HUES48 (cell line): ENCODE data around the gene UNC5B.

ENCODE experiments used
- H3K27ac ChIP-seq: one replicate; pipeline ENCODE4 v1.7.0; 2013; ENCODE audit warnings: low read depth, low read length, inconsistent platforms
- H3K27me3 ChIP-seq: 2 replicates; pipeline ENCODE4 v1.6.1; 2013; ENCODE audit warnings: mild to moderate bottlenecking, low read length; ENCODE audit not compliant: control insufficient read depth, insufficient read depth
- H3K36me3 ChIP-seq: 2 replicates; pipeline ENCODE4 v1.6.1; 2013; ENCODE audit warnings: low read length; ENCODE audit not compliant: control insufficient read depth, insufficient read depth
- H3K4me1 ChIP-seq: 2 replicates; pipeline ENCODE4 v1.6.1; 2013; ENCODE audit warnings: mild to moderate bottlenecking, low read length; ENCODE audit not compliant: control insufficient read depth, insufficient read depth
- H3K4me3 ChIP-seq: 2 replicates; pipeline ENCODE4 v1.5.1; 2013; ENCODE audit warnings: mild to moderate bottlenecking, low read depth, low read length
- H3K9ac ChIP-seq: 2 replicates; pipeline ENCODE4 v1.6.1; 2013; ENCODE audit warnings: mild to moderate bottlenecking, low read depth, low read length, moderate library complexity
- H3K9me3 ChIP-seq: 2 replicates; pipeline ENCODE4 v1.6.1; 2013; ENCODE audit warnings: low read length; ENCODE audit not compliant: control insufficient read depth, insufficient read depth

Gene UNC5B

DNA sequence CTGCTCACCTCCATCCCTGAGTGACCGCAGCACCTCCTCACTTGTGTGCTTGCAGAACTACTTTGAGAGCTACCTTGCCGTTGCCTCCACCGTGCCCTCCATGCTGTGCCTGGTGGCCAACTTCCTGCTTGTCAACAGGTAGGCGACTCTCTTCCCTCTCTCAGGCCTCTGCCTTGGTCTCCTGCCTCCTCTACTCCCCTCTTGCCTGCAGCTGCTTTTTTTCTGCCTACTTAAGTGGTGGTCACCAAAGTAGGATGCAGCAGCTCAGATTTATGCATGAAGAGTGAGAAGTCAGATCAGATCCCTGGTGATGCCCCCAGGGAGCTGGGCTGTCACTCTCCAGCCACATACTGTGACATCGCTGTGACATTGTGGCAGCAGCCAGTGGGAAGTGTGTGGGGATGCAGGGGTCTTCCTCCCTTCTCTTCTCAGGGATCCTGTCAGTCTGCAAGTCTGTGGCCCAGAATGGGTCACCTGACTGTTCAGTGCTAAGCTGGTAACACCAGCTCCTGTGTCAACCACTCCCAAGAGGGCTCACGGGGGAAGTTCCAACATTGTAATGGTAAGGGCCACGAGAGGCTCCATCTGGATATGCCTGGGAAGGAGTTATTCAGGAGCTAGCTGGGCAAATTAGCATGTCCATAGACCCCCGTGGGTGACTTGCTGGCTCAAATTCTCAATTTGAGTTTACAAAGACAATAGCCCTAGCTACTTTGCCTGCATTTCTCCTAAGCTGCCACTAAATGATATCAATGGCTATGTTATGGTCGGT is 132.0 kb downstream of the UNC5B start:
- Histone ChIP-seq H3K27ac (peak overlapping the region; percentile 92), H3K9ac (peak overlapping the region; percentile 37; the same call in 1 of the 2 replicates), H3K36me3 (no peaks in the 10 kb centered on the region), H3K4me3 (peak overlapping the region; percentile 5; the same call in 1 of the 2 replicates), H3K9me3 (no peaks in the 10 kb centered on the region), H3K4me1 (peaks cover 33% of the 10 kb centered on the region), H3K27me3 (no peaks in the 10 kb centered on the region)

GRCh38 chr10:71344993-71345480 is 132.7 kb downstream of the UNC5B start:
- H3K4me3 ChIP-seq = peak overlapping the region; percentile 5; the same call in 1 of the 2 replicates
- H3K36me3 ChIP-seq = no peaks in the 10 kb centered on the region
- peaks cover 33% of the 10 kb centered on the region for H3K4me1 ChIP-seq
- H3K9ac ChIP-seq = peak overlapping the region; percentile 37; the same call in 1 of the 2 replicates
- peak overlapping the region; percentile 92 for H3K27ac ChIP-seq
- H3K27me3 ChIP-seq = no peaks in the 10 kb centered on the region
- H3K9me3 ChIP-seq = no peaks in the 10 kb centered on the region

GRCh38 chr10:71345694-71346093 is 133.3 kb downstream of the UNC5B start:
- Histone ChIP-seq H3K9me3 (no peaks in the 10 kb centered on the region), H3K27ac (peak overlapping the region; percentile 92), H3K9ac (no peak overlapping the region), H3K4me1 (peaks cover 33% of the 10 kb centered on the region), H3K4me3 (no peak overlapping the region), H3K27me3 (no peaks in the 10 kb centered on the region), H3K36me3 (no peaks in the 10 kb centered on the region)

DNA sequence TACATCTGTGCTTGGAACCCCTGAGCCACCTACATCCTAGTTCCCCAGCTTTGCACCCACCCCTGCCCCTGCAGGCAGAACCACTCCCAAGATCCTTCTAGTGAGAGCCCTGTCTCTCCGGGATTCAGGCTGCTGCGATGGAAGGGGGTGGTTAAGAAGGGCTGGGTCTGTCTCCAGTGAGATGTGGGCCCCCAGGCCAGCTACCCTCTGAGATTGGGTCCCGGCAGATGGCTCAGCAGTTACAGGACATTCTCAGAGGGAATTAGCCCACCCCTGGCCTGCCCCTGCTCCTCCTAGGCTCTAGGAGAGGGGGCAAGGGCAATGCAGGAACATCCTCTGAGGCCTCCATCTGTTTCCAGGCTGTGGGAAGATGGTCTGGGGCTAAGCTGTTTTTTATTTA is 134.4 kb downstream of the UNC5B start:
- no peaks in the 10 kb centered on the region for H3K27me3 ChIP-seq
- no peak overlapping the region for H3K4me3 ChIP-seq
- peaks cover 37% of the 10 kb centered on the region for H3K4me1 ChIP-seq
- H3K27ac ChIP-seq = no peak overlapping the region
- H3K9ac ChIP-seq = no peak overlapping the region
- H3K36me3 ChIP-seq = no peaks in the 10 kb centered on the region
- no peaks in the 10 kb centered on the region for H3K9me3 ChIP-seq

DNA sequence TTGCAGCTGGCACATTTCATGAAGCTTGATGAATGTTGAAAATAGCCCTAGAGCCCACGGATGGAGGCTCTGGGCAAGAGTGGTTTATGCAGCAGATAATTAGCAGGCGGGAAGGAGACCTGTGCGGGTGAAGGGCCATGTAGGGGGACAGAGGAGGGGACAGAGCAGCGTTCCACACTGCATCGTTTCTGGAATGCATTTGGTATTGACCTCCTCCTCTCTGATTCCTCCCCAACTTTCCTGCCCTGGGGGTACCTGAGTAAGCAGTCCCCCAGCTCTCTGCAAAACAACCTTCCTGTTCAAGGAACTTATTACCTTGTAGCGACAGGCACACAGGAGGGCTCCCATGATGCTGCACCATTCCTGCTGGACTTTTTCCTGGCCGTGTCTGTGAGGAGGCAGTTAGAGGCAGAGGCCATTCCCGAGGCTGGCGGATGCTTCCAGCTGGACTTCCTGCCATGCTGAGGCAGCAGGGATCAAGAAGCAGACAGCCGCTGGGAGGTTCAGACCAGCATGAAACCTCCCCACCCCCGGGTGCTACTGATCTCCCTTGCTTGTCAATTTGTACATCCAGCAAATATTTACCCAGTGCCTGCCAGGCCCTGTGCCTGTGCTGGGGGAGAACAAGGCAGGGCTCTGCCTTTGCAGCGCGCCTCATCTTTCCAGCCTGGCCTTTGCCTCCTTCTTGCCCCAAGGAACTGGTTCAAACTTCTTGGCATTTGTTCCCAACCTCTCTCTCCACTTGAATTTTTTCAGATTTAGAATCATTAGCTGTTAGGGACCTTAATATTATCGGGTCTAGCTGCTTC is 135.4 kb downstream of the UNC5B start:
- no peaks in the 10 kb centered on the region; the same call in none of the 2 replicates for H3K36me3 ChIP-seq
- no peaks in the 10 kb centered on the region for H3K9me3 ChIP-seq
- H3K4me1 ChIP-seq = peaks cover 31% of the 10 kb centered on the region
- no peak overlapping the region for H3K27ac ChIP-seq
- no peak overlapping the region for H3K4me3 ChIP-seq
- H3K27me3 ChIP-seq = no peaks in the 10 kb centered on the region
- no peak overlapping the region for H3K9ac ChIP-seq

DNA sequence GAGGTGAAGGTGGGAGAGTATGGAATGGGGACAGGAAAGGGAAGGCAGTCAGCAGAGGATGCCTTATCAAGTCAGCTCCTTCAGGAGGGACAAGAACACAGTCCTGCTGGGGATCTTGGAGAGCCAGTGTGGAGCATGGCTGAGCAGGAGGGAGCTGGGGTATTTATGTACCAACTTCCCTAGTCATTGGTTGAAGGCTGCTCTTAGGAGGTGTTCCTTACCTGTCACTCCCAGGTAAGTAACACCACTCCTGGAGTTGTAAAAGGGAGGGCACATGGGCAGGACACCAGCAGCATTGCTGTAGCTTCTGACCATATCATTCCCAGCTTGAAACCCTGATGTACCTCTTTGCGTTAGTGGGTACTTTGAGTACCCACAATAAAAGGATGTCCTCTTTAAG is 136.5 kb downstream of the UNC5B start:
- Histone ChIP-seq H3K4me3 (no peak overlapping the region), H3K4me1 (peaks cover 24% of the 10 kb centered on the region), H3K9me3 (no peaks in the 10 kb centered on the region), H3K36me3 (no peaks in the 10 kb centered on the region; the same call in none of the 2 replicates), H3K27me3 (no peaks in the 10 kb centered on the region), H3K9ac (no peak overlapping the region), H3K27ac (no peak overlapping the region)

DNA sequence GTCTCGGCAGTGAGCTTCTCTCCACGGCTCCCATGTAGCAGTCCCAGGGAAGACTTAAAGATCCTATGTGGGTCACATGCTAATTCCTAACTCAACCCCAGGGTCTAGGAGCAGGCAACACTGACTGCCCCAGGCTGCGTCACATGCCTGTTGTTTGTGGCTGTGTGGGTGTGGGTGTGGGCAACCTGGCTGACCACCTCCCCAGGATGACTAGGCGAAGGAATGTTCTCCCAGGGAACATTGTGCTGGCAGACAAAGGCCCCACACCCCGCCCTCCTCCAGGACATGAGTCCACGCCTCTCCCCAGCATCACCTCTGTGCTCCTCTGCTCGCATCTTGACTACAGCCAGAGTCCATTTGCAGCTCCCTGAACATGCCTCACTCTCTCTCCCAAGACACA is 137.0 kb downstream of the UNC5B start:
- no peak overlapping the region for H3K27ac ChIP-seq
- H3K9me3 ChIP-seq = no peaks in the 10 kb centered on the region
- no peak overlapping the region for H3K9ac ChIP-seq
- H3K4me3 ChIP-seq = no peak overlapping the region
- peaks cover 18% of the 10 kb centered on the region for H3K4me1 ChIP-seq
- H3K36me3 ChIP-seq = no peaks in the 10 kb centered on the region; the same call in none of the 2 replicates
- H3K27me3 ChIP-seq = no peaks in the 10 kb centered on the region

- Histone ChIP-seq H3K9ac (no peak overlapping the region), H3K4me3 (no peak overlapping the region), H3K9me3 (no peaks in the 10 kb centered on the region), H3K4me1 (peaks cover 3% of the 10 kb centered on the region; the same call in 1 of the 2 replicates), H3K27me3 (no peaks in the 10 kb centered on the region), H3K36me3 (peaks cover 2% of the 10 kb centered on the region), H3K27ac (no peak overlapping the region)
Observed at GRCh38 chr10:71351087-71351486, 138.7 kb downstream of the UNC5B start.

DNA sequence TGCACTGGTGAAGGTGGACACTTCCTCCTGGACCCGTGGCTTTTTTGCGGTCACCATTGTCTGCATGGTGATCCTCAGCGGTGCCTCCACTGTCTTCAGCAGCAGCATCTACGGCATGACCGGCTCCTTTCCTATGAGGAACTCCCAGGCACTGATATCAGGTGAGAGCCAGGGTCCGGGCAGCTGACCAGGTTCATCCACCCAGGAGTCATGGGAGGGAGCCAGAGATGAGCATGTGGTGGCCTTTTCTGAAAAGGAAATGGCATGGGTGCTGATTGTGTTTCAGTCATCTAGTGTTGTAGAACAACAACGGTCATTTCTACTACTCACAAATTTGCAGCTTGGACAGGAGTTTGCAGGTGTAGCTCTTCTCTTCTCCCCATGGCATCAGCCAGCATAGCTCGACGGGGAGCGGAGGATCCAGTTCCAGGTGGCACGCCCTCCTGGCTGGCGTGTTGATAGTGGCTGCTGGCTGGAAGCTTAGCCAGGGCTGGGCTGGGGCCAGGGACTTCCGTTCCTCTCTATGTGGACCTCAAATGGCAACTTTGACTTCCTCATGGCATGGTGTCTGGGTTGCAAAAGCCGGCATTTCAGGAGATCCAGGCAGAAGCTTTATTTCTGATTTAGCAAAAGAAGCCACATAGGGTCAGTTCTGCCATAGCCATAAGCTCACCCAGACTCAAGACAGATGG is 139.4 kb downstream of the UNC5B start:
- H3K27me3 ChIP-seq = no peaks in the 10 kb centered on the region
- no peaks in the 10 kb centered on the region for H3K9me3 ChIP-seq
- no peak overlapping the region for H3K9ac ChIP-seq
- no peak overlapping the region for H3K4me3 ChIP-seq
- H3K36me3 ChIP-seq = peaks cover 9% of the 10 kb centered on the region
- H3K27ac ChIP-seq = no peak overlapping the region
- H3K4me1 ChIP-seq = peaks cover 3% of the 10 kb centered on the region; the same call in 1 of the 2 replicates
